Embryonic facial prominence (tissue), 1 donor: ENCODE results near the gene SACS.
A peak's percentile ranks its signal among the peaks of the same experiment; 100 is the strongest.
"Not testable (repeated sequence)": the region's sequence is repeated elsewhere in the genome, so short reads cannot be mapped to it uniquely, and the experiment has no call there.

Experiments
- DNase-seq: peaks from one replicate; pipeline ENCODE4 v3.0.0-alpha.2; 2016; ENCODE audit errors: extremely low spot score

Gene SACS

GRCh38 chr13:23314837-23315236, 118.7 kb downstream of the SACS start:
- not testable (repeated sequence) for DNase-seq

- DNase-seq: no peak
These were observed 140.9 kb downstream of the SACS start for GRCh38 chr13:23292586-23292985.

- peak; percentile 22 for DNase-seq
These were observed 143.6 kb downstream of the SACS start for GRCh38 chr13:23289917-23290357.

- no peak for DNase-seq
These were observed 144.5 kb downstream of the SACS start for GRCh38 chr13:23288995-23289394.

GRCh38 chr13:23288564-23288963, 144.9 kb downstream of the SACS start:
- DNase-seq: no peak

GRCh38 chr13:23279321-23279720, 154.2 kb downstream of the SACS start:
- DNase-seq: no peak
